Choroid plexus epithelial cell (primary cell): ENCODE results near the gene CSAG2.
"Not testable (repeated sequence)": the region's sequence is repeated elsewhere in the genome, so short reads cannot be mapped to it uniquely, and the experiment has no call there.

ENCODE experiments used
- DNase-seq: peaks from one replicate; pipeline ENCODE4 v3.0.0-alpha.2; 2010; ENCODE audit warnings: low read depth
- H3K4me3 ChIP-seq: 2 replicates; pipeline ENCODE4 v1.5.1; 2011; ENCODE audit warnings: low read depth, mild to moderate bottlenecking, control low read depth, low read length, moderate library complexity
- CTCF ChIP-seq: conservative IDR thresholded peaks from 2 replicates; pipeline ENCODE4 v1.5.1; 2011; ENCODE audit warnings: low read depth, mild to moderate bottlenecking, control low read depth, inconsistent platforms, low read length, moderate library complexity

CSAG2 gene

GRCh38 chrX:152725409-152725808, 16.3 kb upstream of the CSAG2 start:
- TF ChIP-seq CTCF: no peak
- DNase-seq: no peak
- no peak overlapping the region for H3K4me3 ChIP-seq

- DNase-seq, H3K4me3 ChIP-seq: not testable (repeated sequence)
Measured at GRCh38 chrX:152713815-152714787, 5.0 kb upstream of the CSAG2 start, which contains the start of gene MAGEA2B. Gene MAGEA2B (plus strand): TSS chrX:152714628. CDS start chrX:152717107, 2,479 bp downstream.

GRCh38 chrX:152713195-152713594, 4.1 kb upstream of the CSAG2 start:
- DNase-seq, H3K4me3 ChIP-seq: not testable (repeated sequence)

- not testable (repeated sequence) for DNase-seq
Measured at GRCh38 chrX:152706500-152706899, 2.6 kb downstream of the CSAG2 start.

GRCh38 chrX:152700390-152700789, 8.7 kb downstream of the CSAG2 start:
- DNase-seq, H3K4me3 ChIP-seq: not testable (repeated sequence)

More at GRCh38 chrX:152706500-152706899, 2.6 kb downstream of the CSAG2 start:
- not testable (repeated sequence) for H3K4me3 ChIP-seq

- H3K4me3 ChIP-seq, DNase-seq: not testable (repeated sequence)
Measured at GRCh38 chrX:152697952-152698931, 10.8 kb downstream of the CSAG2 start, which contains the start of gene MAGEA3. Gene MAGEA3 (plus strand): TSS chrX:152698794. CDS start chrX:152700833, 2,039 bp downstream.

- not testable (repeated sequence) for DNase-seq, H3K4me3 ChIP-seq
Measured at GRCh38 chrX:152681012-152681411, 28.1 kb downstream of the CSAG2 start.

- not testable (repeated sequence) for H3K4me3 ChIP-seq, DNase-seq
Measured at GRCh38 chrX:152674652-152675051, 34.4 kb downstream of the CSAG2 start.

GRCh38 chrX:152674135-152674534, 34.9 kb downstream of the CSAG2 start:
- H3K4me3 ChIP-seq: no peak overlapping the region
- no peak for DNase-seq
- TF ChIP-seq CTCF: no peak

- TF ChIP-seq CTCF: no peak
- DNase-seq: no peak
- H3K4me3 ChIP-seq: no peak overlapping the region
Measured at GRCh38 chrX:152663086-152663485, 46.0 kb downstream of the CSAG2 start.
